ENCODE data around the gene SLC25A4.

GRCh38 chr4:185124006-185124405 is 19.1 kb upstream of the SLC25A4 start:
- TF ChIP-seq POLR2A (IDR thresholded peaks at IDR 0.05) (no peak), CTCF (IDR thresholded peaks at IDR 0.05) (no peak)
